Left ventricle myocardium inferior (tissue), 1 donor: ENCODE data around the gene MICAL3. TPM values are rescaled to one million over a fixed set of nuclear protein-coding genes. Genes with fewer than 3 reads are reported as not detected.

Experiments used
- DNase-seq: peaks from one replicate; pipeline ENCODE4 v3.0.0-alpha.2; 2020
- H3K27ac ChIP-seq: fragments of 200-600 bp; replicated peaks from 2 replicates; pipeline ENCODE4 v1.8.0; 2021
- H3K27me3 ChIP-seq: fragments of 200-600 bp; 2 replicates; pipeline ENCODE4 v1.8.0; 2021; ENCODE audit warnings: low read depth
- H3K36me3 ChIP-seq: fragments of 200-600 bp; 2 replicates; pipeline ENCODE4 v1.8.0; 2021
- H3K4me1 ChIP-seq: fragments of 200-600 bp; 2 replicates; pipeline ENCODE4 v1.8.0; 2021
- H3K4me3 ChIP-seq: fragments of 200-600 bp; 2 replicates; pipeline ENCODE4 v1.8.0; 2021; ENCODE audit warnings: mild to moderate bottlenecking, moderate library complexity
- H3K9me3 ChIP-seq: fragments of 200-600 bp; replicated peaks from 2 replicates; pipeline ENCODE4 v1.8.0; 2021
- intact Hi-C: fragments of 100-400 bp; cut with micrococcal nuclease; formaldehyde crosslinking; loops from one replicate; pipeline ENCODE4 v1.11.0; 2022
- total RNA-seq: library from RNA; stranded (reverse); fragmentation: NEBNext Ultra II Directional; extraction: Animal tissue kit (Norgen Biotek cat#: 25700); gene quantifications from one replicate; pipeline ENCODE4 v1.2.1, GENCODE V29; 2021
- TF ChIP-seq, protein P1 (sequence below): fragments of 200-600 bp; IDR thresholded peaks from 2 replicates; pipeline ENCODE4 v1.8.0; 2021; ENCODE audit warnings: antibody characterized with exemption, mild to moderate bottlenecking, borderline replicate concordance
- donor health status: DM: no; HTN: yes; CAD: no; lungs with severe emphysema.

MICAL3 gene
- total RNA-seq, 1 donor from 2014 or later, result 92.5 TPM

DNA sequence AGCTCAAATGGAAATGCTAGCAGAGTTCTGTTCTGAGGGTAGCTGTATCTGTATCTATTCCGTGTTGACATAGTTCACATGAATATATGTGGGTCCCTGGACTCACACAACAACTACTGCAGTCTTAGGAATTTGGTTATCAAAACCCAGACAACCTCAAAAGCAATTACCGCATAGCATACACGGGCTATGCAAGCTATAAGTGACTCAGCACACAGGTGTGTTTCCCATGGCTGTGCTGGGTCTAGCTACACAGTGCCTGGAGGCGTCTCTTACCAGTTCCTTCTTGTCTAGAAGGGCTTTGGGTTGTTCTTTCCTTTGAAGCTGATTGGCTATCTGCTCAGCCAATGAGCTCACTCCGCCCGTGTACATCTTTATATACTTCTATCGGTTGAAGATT is 151.9 kb downstream of the MICAL3 start:
- Histone ChIP-seq H3K27me3 (no peaks in the 10 kb centered on the region), H3K4me3 (no peak overlapping the region), H3K27ac (peak overlapping the region; percentile 63), H3K36me3 (peaks cover 70% of the 10 kb centered on the region), H3K9me3 (no peaks in the 10 kb centered on the region), H3K4me1 (peaks cover 57% of the 10 kb centered on the region)
- intact Hi-C loops, result no loop called here
- TF ChIP-seq, protein P1, sequence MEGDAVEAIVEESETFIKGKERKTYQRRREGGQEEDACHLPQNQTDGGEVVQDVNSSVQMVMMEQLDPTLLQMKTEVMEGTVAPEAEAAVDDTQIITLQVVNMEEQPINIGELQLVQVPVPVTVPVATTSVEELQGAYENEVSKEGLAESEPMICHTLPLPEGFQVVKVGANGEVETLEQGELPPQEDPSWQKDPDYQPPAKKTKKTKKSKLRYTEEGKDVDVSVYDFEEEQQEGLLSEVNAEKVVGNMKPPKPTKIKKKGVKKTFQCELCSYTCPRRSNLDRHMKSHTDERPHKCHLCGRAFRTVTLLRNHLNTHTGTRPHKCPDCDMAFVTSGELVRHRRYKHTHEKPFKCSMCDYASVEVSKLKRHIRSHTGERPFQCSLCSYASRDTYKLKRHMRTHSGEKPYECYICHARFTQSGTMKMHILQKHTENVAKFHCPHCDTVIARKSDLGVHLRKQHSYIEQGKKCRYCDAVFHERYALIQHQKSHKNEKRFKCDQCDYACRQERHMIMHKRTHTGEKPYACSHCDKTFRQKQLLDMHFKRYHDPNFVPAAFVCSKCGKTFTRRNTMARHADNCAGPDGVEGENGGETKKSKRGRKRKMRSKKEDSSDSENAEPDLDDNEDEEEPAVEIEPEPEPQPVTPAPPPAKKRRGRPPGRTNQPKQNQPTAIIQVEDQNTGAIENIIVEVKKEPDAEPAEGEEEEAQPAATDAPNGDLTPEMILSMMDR, result no peak
- DNase-seq, result no peak

GRCh38 chr22:17871726-17872458 is 152.5 kb downstream of the MICAL3 start:
- DNase-seq, result peak; percentile 51
- no peaks in the 10 kb centered on the region for H3K27me3 ChIP-seq
- H3K36me3 ChIP-seq, result peaks cover 70% of the 10 kb centered on the region
- TF ChIP-seq, protein P1, result no peak
- no peak overlapping the region for H3K4me3 ChIP-seq
- peaks cover 63% of the 10 kb centered on the region for H3K4me1 ChIP-seq
- intact Hi-C loops, result no loop called here
- H3K9me3 ChIP-seq, result no peaks in the 10 kb centered on the region
- peak overlapping the region; percentile 63 for H3K27ac ChIP-seq

DNA sequence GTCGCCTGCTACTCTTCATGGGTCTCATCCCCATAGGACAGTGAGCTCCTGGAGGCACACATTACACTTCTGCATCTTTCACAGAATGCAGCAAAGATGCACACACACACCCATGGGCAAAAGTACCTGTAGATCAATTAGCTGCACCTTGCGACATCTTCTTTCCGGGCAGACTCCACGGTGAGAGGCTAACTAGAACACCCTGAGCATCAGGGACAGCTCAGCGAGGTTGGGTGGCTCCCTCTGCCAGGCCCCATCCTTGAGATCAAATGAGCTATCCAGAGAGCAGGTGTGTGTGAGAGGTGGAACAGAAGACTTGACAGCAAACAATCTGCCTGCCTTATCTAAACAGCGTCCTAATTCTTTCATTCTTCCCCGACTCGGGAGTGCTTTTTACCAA is 154.0 kb downstream of the MICAL3 start:
- no peak for DNase-seq
- intact Hi-C loops, result no loop called here
- Histone ChIP-seq H3K4me1 (peaks cover 73% of the 10 kb centered on the region), H3K27me3 (no peaks in the 10 kb centered on the region), H3K27ac (peak overlapping the region; percentile 9), H3K36me3 (peaks cover 77% of the 10 kb centered on the region), H3K9me3 (no peaks in the 10 kb centered on the region), H3K4me3 (no peak overlapping the region)
- TF ChIP-seq, protein P1, result no peak

DNA sequence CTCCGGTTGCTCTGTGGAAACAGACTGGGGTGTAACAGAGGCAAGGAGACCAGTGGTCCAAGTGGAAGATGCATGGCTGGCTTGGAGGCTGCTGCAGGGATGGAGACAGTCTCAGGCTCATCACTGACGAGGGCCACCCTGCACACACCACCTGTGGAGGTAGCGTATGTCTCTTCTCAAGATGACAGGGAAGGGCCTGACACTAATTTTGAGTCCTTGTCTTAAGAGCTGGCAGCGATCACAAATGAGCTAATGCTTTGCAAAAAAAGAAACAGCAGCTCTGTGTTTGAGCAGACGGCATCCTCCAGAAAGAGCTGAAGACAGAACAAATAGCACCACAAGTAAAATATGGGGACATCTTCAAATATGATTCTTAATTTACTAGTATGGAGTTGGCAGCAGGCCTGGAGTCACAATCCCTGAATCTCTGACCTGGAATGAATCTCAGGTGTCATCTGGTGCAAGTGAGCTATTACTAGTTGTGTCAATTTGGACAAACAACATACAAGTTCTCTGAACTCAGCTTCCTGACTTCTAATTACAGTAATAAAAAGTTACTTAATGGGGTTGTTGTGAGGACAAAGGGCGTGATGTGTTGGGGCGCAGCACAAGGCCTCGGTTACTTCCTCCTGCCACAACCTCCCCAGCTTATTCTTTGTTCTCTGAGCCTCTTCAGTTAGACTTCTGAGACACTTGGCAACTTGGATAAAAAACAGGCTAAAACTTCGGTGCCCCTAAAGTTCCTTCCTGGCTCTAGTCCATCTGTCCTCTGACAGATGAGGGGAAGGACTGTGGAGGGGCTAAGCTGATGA is 154.9 kb downstream of the MICAL3 start:
- Histone ChIP-seq H3K9me3 (no peaks in the 10 kb centered on the region), H3K36me3 (peaks cover 77% of the 10 kb centered on the region), H3K27ac (peak overlapping the region; percentile 75), H3K4me3 (no peak overlapping the region), H3K27me3 (no peaks in the 10 kb centered on the region), H3K4me1 (peaks cover 70% of the 10 kb centered on the region)
- intact Hi-C loops, result no loop called here
- TF ChIP-seq, protein P1, result no peak
- DNase-seq, result no peak

GRCh38 chr22:17868771-17869170 is 155.6 kb downstream of the MICAL3 start:
- Histone ChIP-seq H3K27me3 (no peaks in the 10 kb centered on the region), H3K36me3 (peaks cover 80% of the 10 kb centered on the region), H3K27ac (peak overlapping the region; percentile 75), H3K9me3 (no peaks in the 10 kb centered on the region), H3K4me1 (peaks cover 70% of the 10 kb centered on the region), H3K4me3 (no peak overlapping the region)
- intact Hi-C loops, result no loop called here
- TF ChIP-seq, protein P1, result no peak
- no peak for DNase-seq
